Activated CD4-positive, alpha-beta T cell treated with anti-CD3 and anti-CD28 coated beads, Interleukin-2, amount 10 ng/mL, durations not matched to agents 7 days and 5 days (primary cell): ENCODE results near the gene MS4A1. TPM values are rescaled to one million over a fixed set of nuclear protein-coding genes. Genes with fewer than 3 reads are reported as not detected.

Experiments
- CTCF ChIA-PET: fragments of 350-600 bp; sonication (Branson Sonifier 250); formaldehyde crosslinking; loops from one replicate; lab custom pipeline; 2021; ENCODE audit warnings: antibody characterized with exemption; lab: Charles Lee
- POLR2A ChIA-PET: fragments of 350-600 bp; sonication (Branson Sonifier 250); formaldehyde crosslinking; loops from one replicate; lab custom pipeline; 2021; ENCODE audit warnings: antibody characterized with exemption; lab: Charles Lee
- DNase-seq: peaks from one replicate; pipeline ENCODE4 v3.0.0-alpha.2; 2020
- H3K27ac Mint-ChIP-seq: one replicate; pipeline ENCODE4 v1.8.0; 2021; ENCODE audit warnings: mild to moderate bottlenecking, moderate library complexity, mixed read lengths
- H3K27me3 Mint-ChIP-seq: one replicate; pipeline ENCODE4 v1.8.0; 2021; ENCODE audit warnings: mixed read lengths
- H3K36me3 Mint-ChIP-seq: one replicate; pipeline ENCODE4 v1.8.0; 2021; ENCODE audit warnings: low read depth, mixed read lengths
- H3K4me1 Mint-ChIP-seq: one replicate; pipeline ENCODE4 v1.8.0; 2021; ENCODE audit warnings: mixed read lengths
- H3K4me3 Mint-ChIP-seq: one replicate; pipeline ENCODE4 v1.8.0; 2021; ENCODE audit warnings: mild to moderate bottlenecking, moderate library complexity, mixed read lengths
- H3K9me3 Mint-ChIP-seq: one replicate; pipeline ENCODE4 v1.8.0; 2021; ENCODE audit warnings: mixed read lengths
- total RNA-seq, 2 experiments: library from RNA; stranded (reverse); gene quantifications; one replicate each; pipeline ENCODE4 v1.2.3, GENCODE V29; 2021

The MS4A1 gene
- total RNA-seq, 2 experiments from 2014 or later = not detected

DNA sequence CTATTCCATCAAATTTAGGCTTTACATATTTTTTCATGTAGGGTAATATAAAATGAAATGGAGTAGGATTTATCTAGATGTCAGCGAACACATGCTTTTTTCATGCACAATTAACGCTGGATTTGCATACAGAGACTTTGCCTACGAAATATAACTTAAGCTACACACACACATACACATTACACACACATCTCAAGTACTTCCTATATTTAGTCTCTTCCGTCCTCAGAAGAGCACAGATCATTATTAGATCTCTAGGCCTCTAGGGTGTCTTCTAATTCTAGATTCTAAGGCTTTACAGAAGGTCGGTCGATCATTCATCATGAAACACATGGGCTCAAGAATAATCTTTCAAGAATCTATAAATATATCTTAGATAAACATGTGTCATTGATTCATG, 55.7 kb downstream of the MS4A1 start:
- no peaks in the 10 kb centered on the region for H3K4me1 Mint-ChIP-seq

DNA sequence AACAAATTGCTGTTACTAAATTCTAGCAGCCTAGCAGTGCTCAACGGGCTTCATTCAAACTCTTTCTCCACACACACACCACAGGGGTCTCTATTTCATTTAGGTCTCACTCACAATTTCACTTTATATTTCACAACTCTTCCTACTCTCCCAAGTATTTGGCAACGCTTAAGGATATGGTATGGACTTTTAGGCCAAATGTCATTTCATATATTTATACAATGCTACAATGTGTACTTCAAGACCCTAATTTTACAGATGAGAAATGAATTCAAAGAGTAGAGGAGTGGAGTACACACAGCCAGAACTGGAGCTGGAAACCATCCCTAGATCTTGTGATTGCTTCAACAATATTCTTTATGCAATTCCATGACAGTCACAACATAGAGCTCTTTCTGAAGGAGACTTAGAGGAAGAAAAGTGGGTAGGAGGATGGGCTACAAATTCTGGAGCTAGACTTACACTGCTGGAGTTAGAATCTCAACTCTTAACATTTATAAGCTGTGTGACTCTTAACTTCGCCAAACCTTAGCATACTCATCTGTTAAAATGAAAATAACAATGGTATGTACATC, 57.1 kb downstream of the MS4A1 start:
- CTCF ChIA-PET = no interaction called here
- peaks cover 4% of the 10 kb centered on the region for H3K9me3 Mint-ChIP-seq
- POLR2A ChIA-PET = no interaction called here
- no peak for DNase-seq
- no peak overlapping the region for H3K27ac Mint-ChIP-seq
- H3K27me3 Mint-ChIP-seq = peaks cover 30% of the 10 kb centered on the region
- H3K4me3 Mint-ChIP-seq = no peak overlapping the region
- no peaks in the 10 kb centered on the region for H3K36me3 Mint-ChIP-seq
- no peaks in the 10 kb centered on the region for H3K4me1 Mint-ChIP-seq

More for the DNA sequence above, 55.7 kb downstream of the MS4A1 start:
- DNase-seq = no peak
- H3K9me3 Mint-ChIP-seq = peaks cover 4% of the 10 kb centered on the region
- H3K27me3 Mint-ChIP-seq = peaks cover 40% of the 10 kb centered on the region
- no peak overlapping the region for H3K27ac Mint-ChIP-seq
- POLR2A ChIA-PET = no interaction called here
- no peak overlapping the region for H3K4me3 Mint-ChIP-seq
- CTCF ChIA-PET = no interaction called here
- no peaks in the 10 kb centered on the region for H3K36me3 Mint-ChIP-seq

DNA sequence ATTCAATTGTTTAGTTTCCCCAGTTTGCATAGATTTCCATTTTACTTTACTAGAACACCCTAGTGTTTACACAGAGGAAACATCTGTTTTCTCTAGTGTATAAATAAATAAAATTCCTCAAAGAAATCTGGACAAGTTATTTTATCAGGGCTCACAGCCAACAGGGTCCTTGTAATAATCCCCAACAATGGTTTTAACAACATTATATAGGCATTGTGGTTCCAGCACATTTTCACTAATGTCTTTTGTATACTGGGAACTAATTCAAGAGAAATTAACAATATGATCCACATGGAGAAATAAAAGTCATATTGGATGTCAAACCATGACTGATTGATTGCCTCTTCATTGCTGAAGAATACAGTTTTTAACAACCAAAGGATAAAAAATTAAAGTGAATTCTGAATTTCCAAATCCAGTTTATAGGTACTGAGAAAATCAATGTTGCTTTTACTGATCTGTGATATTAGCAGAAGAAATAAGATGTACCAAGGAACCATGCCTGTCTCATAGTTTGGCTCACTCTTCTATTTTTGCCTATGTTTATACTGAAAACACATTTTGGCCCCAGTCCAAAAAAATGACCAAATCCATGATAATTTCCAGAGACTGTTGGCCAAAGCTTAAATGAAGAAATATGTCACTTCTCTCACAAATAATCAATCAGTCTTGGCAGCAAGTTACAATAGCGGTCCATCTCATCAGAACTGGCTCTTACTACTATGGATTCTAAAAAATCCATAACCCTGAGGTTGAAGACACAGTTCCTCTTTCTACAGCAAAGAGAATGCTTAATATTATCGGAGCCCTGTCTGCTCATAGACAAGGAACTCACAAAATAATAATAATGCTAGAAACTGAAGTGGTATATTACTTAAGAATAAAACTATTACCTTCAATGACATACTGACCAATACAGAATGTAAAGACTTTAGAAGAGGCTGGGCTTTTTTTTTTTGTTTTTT, 58.1 kb downstream of the MS4A1 start:
- peaks cover 28% of the 10 kb centered on the region for H3K27me3 Mint-ChIP-seq
- no peak overlapping the region for H3K27ac Mint-ChIP-seq
- no peak overlapping the region for H3K4me3 Mint-ChIP-seq
- no peaks in the 10 kb centered on the region for H3K4me1 Mint-ChIP-seq
- ChIA-PET CTCF (no interaction called here), POLR2A (no interaction called here)
- H3K9me3 Mint-ChIP-seq = peaks cover 4% of the 10 kb centered on the region
- no peak for DNase-seq
- H3K36me3 Mint-ChIP-seq = no peaks in the 10 kb centered on the region

DNA sequence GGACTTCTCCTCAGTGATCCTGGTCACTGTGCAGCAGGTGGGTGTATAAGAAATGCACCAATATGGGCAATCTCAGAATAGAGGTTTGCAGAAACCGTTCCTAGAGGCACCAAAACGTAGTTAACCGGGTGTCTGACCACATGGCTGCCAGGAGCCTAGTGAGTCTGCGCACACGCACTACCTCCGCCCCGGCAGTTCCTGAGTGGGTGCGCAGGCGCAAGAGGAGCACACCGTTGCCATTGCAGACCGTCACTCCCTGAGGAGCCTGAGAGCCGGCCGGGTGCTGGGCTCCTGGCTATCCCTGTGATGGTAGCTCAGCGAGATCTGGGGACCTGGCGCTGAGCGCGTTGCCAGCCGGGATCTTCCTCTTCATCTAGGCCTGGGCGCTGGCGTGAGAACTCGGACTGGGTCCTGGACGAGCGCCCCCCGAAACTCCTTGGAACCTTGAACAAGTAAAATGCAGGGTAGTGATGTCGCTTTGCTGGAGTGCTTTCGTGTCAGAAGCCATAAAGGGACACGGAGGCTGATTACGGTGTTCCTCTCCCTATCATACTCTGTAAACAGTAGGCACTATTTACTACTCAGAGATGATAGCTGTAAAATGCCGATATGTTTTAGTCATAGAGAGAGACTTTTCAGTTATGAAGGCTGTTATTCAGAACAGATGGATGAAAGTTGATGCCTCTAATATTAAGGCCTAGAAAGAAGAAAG, 59.7 kb downstream of the MS4A1 start, which contains the start of gene MS4A13:
Gene MS4A13 (plus strand): TSS at position 249 of the 712 bp plus-strand sequence. CDS start 2,692 bp downstream, outside the sequence.
- no peaks in the 10 kb centered on the region for H3K9me3 Mint-ChIP-seq
- POLR2A ChIA-PET = no interaction called here
- H3K27me3 Mint-ChIP-seq = peaks cover 35% of the 10 kb centered on the region
- no peak for DNase-seq
- no peaks in the 10 kb centered on the region for H3K4me1 Mint-ChIP-seq
- no peak within 1 kb of the TSS for H3K27ac Mint-ChIP-seq
- no peaks in the 10 kb centered on the region for H3K36me3 Mint-ChIP-seq
- CTCF ChIA-PET = no interaction called here
- no peak within 1 kb of the TSS for H3K4me3 Mint-ChIP-seq

Other genes starting within 250 kb of the MS4A1 start
- gene MS4A4E, start 212.7 kb upstream of the MS4A1 start, total RNA-seq = not detected
- not detected for gene MS4A4A, start 175.2 kb upstream of the MS4A1 start, total RNA-seq
- gene MS4A6E, start 128.6 kb upstream of the MS4A1 start, total RNA-seq = not detected
- gene MS4A7, start 77.3 kb upstream of the MS4A1 start, total RNA-seq = not detected
- not detected for gene MS4A14, start 59.4 kb upstream of the MS4A1 start, total RNA-seq
- not detected for gene MS4A5, start 26.3 kb upstream of the MS4A1 start, total RNA-seq
- gene MS4A12, start 36.9 kb downstream of the MS4A1 start, total RNA-seq = not detected
- gene MS4A13, start 59.5 kb downstream of the MS4A1 start, total RNA-seq = not detected
- gene MS4A8, start 243.8 kb downstream of the MS4A1 start, total RNA-seq = not detected